Kidney (tissue), 14 donors: ENCODE data around the gene HAUS8. TPM values are rescaled to one million over a fixed set of nuclear protein-coding genes. Genes with fewer than 3 reads are reported as not detected.

ENCODE experiments used
- DNase-seq, 5 donors: peaks; one replicate each; pipeline ENCODE4 v3.0.0-alpha.2; 2013 to 2020
- FAIRE-seq: peaks from 2 replicates; lab custom pipeline; 2012; peaks lifted over from hg19 to GRCh38; lab: Jason Lieb, UNC
- H3K27ac ChIP-seq, 2 donors: one replicate each; pipeline ENCODE4 v1.7.0; 2013; ENCODE audit warnings: low read depth in 2 of 2, low read length in 2 of 2, inconsistent platforms in 1 of 2
- H3K27me3 ChIP-seq: one replicate; pipeline ENCODE4 v1.7.1; 2013; ENCODE audit warnings: low read length, inconsistent platforms; ENCODE audit not compliant: control insufficient read depth, insufficient read depth
- H3K36me3 ChIP-seq, 3 donors: one replicate each; pipeline versions ENCODE4 v1.7.0 to v1.7.1; 2013; ENCODE audit warnings: low read length in 3 of 3, control low read depth in 1 of 3, inconsistent platforms in 1 of 3; ENCODE audit not compliant: insufficient read depth in 3 of 3, control insufficient read depth in 2 of 3
- H3K4me1 ChIP-seq, 3 donors: one replicate each; pipeline versions ENCODE4 v1.7.0 to v1.7.1; 2013; ENCODE audit warnings: low read length in 3 of 3, inconsistent platforms in 1 of 3, low read depth in 1 of 3; ENCODE audit not compliant: control insufficient read depth in 2 of 3, insufficient read depth in 2 of 3
- H3K4me3 ChIP-seq, 3 donors: one replicate each; pipeline versions ENCODE4 v1.7.0 to v1.8.1; 2013; ENCODE audit warnings: low read length in 3 of 3, control low read depth in 1 of 3, inconsistent platforms in 1 of 3
- H3K9ac ChIP-seq, 3 donors: one replicate each; pipeline versions ENCODE4 v1.7.0 to v1.7.1; 2013; ENCODE audit warnings: low read length in 3 of 3, control low read depth in 1 of 3, inconsistent platforms in 1 of 3
- H3K9me3 ChIP-seq, 3 donors: one replicate each; pipeline versions ENCODE4 v1.7.0 to v1.7.1; 2013; ENCODE audit warnings: low read length in 3 of 3, control low read depth in 1 of 3, inconsistent platforms in 1 of 3; ENCODE audit not compliant: control insufficient read depth in 2 of 3, insufficient read depth in 1 of 3
- intact Hi-C: fragments of 100-400 bp; cut with DNase I; formaldehyde crosslinking; loops from one replicate; pipeline ENCODE4 v1.11.1; 2022
- polyA plus RNA-seq: library from polyadenylated mRNA; stranded (reverse); fragments of 350-450 nt; fragmentation: Illumina TruSeq; extraction: RNeasy Lipid Tissue Mini Kit (QIAGEN cat#74804); gene quantifications from one replicate; pipeline ENCODE4 v1.2.3, GENCODE V29; 2014; ENCODE audit warnings: low read depth, low replicate concordance; ENCODE audit not compliant: insufficient read depth
- total RNA-seq: library from RNA; stranded (reverse); fragmentation: NEBNext Ultra II Directional; extraction: Animal tissue kit (Norgen Biotek cat#: 25700); gene quantifications from one replicate; pipeline ENCODE4 v1.2.1, GENCODE V29; 2021
- TF ChIP-seq, protein P1 (sequence below): IDR thresholded peaks from 3 replicates; pipeline ENCODE4 v1.5.1; 2012; ENCODE audit warnings: mild to moderate bottlenecking, moderate library complexity, borderline replicate concordance; ENCODE audit not compliant: insufficient read depth; ENCODE audit errors: extremely low read depth
- donor health status: control.
- donor health status: control.
- donor health status: control.
- donor health status: control.
- donor health status: control.
- donor health status: DM: yes; HTN: yes; CAD: no.
- donor health status: Normal renal cell carcinoma (clear cell type).

Gene HAUS8
- total and polyA plus RNA-seq, 2 donors from 2014 or later, result 5.2 to 6.9 TPM

DNA sequence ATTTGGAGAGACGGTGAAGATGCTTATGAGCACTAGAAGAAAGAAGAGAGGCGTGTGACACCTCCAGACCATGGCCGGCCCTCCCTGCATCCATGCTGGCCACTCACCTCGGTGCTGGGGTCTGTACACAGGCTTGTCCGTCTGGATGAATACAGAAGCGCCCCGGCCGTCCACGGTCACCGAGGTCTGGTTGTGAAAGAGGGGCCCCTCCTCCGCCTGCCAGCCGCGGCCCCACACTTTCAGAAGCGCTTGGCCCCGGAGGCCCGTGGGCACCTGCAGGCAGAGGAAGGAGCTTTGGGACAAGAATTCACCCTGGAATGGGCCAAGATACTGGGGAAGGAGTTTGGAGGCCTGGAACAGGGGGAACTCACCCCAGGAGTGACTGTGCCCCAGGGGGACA lies 63.8 kb downstream of the HAUS8 start:
- Histone ChIP-seq H3K36me3 (no peaks in the 10 kb centered on the region), H3K9me3 (no peaks in the 10 kb centered on the region), H3K27me3 (no peaks in the 10 kb centered on the region), H3K4me3 (no peak overlapping the region), H3K27ac (no peak overlapping the region), H3K4me1 (no peaks in the 10 kb centered on the region), H3K9ac (no peak overlapping the region)
- no peak for FAIRE-seq
- DNase-seq, result no peak
- intact Hi-C loops, result no loop called here
- TF ChIP-seq, protein P1, sequence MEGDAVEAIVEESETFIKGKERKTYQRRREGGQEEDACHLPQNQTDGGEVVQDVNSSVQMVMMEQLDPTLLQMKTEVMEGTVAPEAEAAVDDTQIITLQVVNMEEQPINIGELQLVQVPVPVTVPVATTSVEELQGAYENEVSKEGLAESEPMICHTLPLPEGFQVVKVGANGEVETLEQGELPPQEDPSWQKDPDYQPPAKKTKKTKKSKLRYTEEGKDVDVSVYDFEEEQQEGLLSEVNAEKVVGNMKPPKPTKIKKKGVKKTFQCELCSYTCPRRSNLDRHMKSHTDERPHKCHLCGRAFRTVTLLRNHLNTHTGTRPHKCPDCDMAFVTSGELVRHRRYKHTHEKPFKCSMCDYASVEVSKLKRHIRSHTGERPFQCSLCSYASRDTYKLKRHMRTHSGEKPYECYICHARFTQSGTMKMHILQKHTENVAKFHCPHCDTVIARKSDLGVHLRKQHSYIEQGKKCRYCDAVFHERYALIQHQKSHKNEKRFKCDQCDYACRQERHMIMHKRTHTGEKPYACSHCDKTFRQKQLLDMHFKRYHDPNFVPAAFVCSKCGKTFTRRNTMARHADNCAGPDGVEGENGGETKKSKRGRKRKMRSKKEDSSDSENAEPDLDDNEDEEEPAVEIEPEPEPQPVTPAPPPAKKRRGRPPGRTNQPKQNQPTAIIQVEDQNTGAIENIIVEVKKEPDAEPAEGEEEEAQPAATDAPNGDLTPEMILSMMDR, result no peak

DNA sequence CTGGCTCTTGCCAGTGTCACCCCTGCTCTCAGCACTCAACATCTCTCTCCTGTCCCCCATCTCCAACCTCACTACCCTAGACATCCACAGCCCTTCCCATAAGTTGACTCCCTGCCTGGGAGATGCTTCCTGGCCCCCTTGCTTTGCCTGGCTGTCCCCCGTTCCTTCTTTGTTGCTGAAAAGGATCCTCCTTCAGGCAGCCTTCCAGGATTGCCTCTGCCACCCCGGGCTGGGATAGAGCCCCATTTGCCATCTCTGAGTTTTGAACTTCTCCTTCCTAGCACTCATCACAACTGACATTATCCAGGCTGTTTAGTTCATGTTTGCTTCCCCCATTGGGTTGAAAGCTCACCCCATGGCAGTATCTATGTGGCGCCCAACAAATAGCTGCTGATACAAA lies 68.7 kb downstream of the HAUS8 start:
- H3K9me3 ChIP-seq, result no peaks in the 10 kb centered on the region
- FAIRE-seq (no peak), DNase-seq (no peak)
- no peaks in the 10 kb centered on the region for H3K36me3 ChIP-seq
- no peak overlapping the region for H3K9ac ChIP-seq
- H3K27ac ChIP-seq, result no peak overlapping the region
- intact Hi-C loops, result no loop called here
- no peaks in the 10 kb centered on the region for H3K4me1 ChIP-seq
- TF ChIP-seq, protein P1, result no peak
- H3K27me3 ChIP-seq, result no peaks in the 10 kb centered on the region
- H3K4me3 ChIP-seq, result no peak overlapping the region

DNA sequence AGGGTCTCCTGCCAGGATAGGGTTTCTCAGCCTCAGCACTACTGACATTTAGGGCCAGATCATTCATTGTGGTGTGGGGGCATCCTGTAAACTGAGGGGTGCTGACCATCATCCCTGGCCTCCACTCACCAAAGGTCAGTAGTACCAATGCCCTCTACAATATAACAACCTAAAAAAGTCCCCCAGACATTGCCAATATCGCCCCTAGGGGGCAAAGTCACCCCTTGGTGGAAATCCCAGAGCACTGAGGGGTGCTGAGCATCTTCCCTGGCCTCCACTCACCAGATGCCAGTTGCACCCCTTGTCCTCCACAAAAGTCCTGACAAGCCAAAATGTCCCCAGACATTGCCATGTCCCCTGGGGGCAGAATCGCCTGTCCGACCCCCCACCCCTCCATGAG lies 70.3 kb downstream of the HAUS8 start:
- Histone ChIP-seq H3K9me3 (no peaks in the 10 kb centered on the region), H3K4me1 (no peaks in the 10 kb centered on the region), H3K27me3 (no peaks in the 10 kb centered on the region), H3K27ac (no peak overlapping the region), H3K9ac (no peak overlapping the region), H3K36me3 (no peaks in the 10 kb centered on the region), H3K4me3 (no peak overlapping the region)
- TF ChIP-seq, protein P1, result no peak
- DNase-seq, result no peak
- intact Hi-C loops, result no loop called here
- FAIRE-seq, result no peak

DNA sequence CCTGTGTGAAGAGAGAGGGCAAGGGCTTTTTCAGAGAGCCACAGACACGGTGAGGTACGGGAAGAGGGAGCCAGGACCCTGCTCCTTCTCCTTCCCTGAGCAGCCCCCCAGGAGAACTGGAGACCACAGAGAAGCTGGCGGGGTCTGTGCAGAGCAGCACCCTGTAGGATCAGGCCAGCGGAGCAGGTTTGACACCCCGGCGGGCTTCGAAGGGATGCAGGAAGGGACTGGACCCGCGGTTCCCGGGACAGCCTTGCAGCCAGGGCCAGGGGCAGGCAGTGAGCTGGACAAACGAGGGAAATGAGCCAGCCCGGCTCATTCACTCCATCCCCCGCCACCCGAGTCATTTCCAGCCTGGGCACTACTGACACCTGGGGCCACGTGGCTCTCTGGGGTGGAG lies 70.9 kb downstream of the HAUS8 start:
- TF ChIP-seq, protein P1, result no peak
- H3K27ac ChIP-seq, result no peak overlapping the region
- no peak overlapping the region for H3K9ac ChIP-seq
- no peak overlapping the region for H3K4me3 ChIP-seq
- no peaks in the 10 kb centered on the region for H3K36me3 ChIP-seq
- H3K4me1 ChIP-seq, result no peaks in the 10 kb centered on the region
- H3K9me3 ChIP-seq, result no peaks in the 10 kb centered on the region
- FAIRE-seq, result no peak
- intact Hi-C loops, result no loop called here
- no peak for DNase-seq
- no peaks in the 10 kb centered on the region for H3K27me3 ChIP-seq
